GM12874 (cell line): Measurements from ENCODE around the gene THSD4.

Experiments used
- TF ChIP-seq, protein P1 (sequence below): IDR thresholded peaks from 2 replicates; pipeline ENCODE4 v1.5.1; 2011; ENCODE audit warnings: low read depth, mild to moderate bottlenecking, control low read depth, low read length, moderate library complexity; ENCODE audit not compliant: insufficient read depth

The THSD4 gene

DNA sequence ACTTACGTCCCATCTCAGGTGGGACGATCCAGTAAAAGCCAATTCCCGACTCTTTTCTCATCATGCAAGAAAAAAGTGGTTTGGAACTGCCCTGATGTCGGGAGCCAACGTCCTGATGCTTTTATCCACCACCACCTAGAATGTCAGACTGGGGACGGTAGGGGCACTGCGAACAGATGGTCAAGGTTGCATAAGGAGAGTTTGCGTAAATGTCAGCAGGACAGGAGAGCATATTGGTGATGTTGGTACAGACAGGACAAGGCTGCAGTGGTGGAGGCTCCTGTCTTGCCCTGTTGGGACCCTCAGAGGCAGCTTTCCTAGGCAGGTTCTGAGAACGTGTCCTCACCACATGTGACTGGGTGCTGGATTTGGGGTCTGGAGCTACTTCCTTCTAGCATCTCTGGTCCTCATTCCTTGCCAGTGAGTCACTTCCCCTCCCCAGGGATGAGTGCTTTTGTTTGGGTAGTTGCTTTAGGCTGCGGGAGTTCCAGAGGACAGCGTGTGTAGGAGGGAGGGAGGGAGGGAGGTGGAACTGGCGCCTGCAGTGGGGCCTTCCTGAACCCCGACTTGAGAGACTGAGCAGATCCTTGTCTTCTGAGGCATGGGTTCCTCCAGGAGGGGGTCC, 21.0 kb downstream of the THSD4 start:
- TF ChIP-seq, protein P1, sequence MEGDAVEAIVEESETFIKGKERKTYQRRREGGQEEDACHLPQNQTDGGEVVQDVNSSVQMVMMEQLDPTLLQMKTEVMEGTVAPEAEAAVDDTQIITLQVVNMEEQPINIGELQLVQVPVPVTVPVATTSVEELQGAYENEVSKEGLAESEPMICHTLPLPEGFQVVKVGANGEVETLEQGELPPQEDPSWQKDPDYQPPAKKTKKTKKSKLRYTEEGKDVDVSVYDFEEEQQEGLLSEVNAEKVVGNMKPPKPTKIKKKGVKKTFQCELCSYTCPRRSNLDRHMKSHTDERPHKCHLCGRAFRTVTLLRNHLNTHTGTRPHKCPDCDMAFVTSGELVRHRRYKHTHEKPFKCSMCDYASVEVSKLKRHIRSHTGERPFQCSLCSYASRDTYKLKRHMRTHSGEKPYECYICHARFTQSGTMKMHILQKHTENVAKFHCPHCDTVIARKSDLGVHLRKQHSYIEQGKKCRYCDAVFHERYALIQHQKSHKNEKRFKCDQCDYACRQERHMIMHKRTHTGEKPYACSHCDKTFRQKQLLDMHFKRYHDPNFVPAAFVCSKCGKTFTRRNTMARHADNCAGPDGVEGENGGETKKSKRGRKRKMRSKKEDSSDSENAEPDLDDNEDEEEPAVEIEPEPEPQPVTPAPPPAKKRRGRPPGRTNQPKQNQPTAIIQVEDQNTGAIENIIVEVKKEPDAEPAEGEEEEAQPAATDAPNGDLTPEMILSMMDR, result no peak

DNA sequence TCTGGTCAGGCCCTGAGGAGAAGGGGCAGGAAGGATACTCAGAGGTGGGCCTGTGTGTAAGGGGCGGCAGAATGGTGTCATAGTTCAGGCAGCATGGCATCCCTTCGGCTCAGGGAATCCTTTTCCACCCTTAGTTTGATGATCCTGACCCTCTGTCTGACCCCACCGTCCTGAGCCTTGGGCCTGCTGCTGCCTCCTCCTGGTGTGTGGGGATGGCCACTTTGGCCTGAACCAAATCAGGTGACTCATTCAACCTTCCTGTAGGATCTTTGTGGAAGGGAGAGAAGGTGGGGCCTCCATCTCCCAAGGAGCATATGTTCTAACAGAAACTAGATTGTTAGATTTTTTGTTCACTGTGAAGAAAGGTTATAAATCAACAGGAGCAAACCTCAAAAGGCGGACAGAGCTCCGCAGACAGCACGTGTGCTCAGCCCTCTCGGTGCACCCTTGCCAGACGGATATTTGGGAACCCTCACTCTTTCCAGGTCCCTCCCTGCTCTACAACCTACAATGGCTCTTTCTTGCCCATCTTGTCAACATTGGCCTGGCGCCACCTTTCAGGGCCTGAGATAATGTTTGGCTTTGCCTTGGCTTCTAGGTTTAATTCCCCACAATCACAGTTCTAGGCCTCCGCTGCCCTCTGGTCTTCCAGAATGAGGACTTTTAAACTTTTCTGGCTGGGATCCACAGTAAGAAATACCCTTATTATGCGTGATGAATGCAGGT, 21.7 kb downstream of the THSD4 start:
- TF ChIP-seq, protein P1, result no peak

DNA sequence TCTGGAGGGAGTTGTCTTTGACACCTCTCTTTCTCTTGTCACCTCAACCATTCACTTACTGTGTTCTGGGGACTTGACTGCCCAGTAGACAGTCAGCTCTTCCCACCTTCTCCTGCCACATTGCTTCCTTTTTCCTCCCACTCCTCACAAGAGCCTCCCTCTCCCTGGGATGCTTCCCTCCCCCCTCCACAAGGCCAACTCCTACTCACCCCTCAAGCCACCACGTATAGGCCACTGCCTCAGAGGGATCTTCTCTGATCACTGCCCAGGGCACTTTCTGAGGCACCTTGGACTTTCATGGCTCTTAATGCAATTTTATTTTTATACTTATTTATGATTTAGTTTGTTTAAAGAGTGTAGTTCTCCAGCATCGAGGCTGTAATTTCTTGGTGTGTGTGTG, 23.2 kb downstream of the THSD4 start:
- TF ChIP-seq, protein P1, result no peak

DNA sequence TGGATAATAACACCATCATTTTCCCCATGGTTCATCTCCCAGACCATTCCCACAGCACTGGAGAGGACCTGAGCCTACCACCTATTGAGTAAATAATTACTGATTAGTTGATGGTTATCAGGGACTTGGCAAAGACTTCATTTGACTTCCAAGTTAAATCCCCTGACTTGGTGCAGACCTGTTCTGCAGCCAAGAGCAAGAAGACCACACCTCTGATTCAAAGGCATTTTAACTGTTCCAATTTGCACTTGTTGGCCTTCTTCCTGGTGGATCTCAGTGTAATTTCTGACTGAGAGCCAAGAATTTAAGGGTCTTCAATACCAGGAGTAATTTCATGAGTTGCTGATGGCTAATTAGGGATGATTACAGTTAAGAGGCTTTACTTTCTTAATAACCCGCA, 24.0 kb downstream of the THSD4 start:
- TF ChIP-seq, protein P1, result no peak

DNA sequence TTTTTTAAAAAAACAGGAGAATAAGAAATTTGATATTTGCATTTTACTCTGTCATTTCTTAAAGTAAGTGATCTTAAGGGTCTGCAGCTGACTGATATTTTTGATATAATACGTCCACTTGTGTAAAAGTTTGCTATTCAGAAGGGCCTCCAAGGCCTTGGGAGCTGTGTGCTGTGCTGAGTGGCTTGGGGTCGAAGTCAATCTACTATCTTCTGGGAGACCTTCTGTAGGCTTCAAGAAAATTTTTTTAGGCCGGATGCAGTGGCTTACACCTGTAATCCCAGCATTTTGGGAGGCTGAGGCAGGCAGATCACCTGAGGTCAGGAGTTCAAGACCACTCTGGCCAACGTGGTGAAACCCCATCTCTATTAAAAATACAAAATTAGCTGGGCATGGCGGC, 26.3 kb downstream of the THSD4 start:
- TF ChIP-seq, protein P1, result no peak

DNA sequence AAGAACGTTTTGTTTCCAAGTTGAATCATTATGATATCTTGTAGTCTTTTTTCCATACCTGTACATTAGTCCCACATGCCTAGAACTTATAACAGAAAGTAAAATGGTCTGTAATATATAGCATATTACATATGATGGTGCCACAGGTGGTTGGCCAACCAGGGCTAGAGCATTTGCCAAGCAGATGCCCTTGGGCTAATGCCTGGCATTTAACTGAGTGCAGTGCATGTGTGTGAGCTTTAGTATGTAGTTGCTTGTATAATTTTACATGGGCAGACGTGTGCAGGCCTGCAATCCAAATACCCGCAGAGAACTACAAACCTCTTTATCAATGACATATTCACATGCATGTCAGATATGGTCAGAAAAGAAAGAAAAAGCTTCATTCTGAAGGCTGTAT, 27.5 kb downstream of the THSD4 start:
- TF ChIP-seq, protein P1, result no peak

DNA sequence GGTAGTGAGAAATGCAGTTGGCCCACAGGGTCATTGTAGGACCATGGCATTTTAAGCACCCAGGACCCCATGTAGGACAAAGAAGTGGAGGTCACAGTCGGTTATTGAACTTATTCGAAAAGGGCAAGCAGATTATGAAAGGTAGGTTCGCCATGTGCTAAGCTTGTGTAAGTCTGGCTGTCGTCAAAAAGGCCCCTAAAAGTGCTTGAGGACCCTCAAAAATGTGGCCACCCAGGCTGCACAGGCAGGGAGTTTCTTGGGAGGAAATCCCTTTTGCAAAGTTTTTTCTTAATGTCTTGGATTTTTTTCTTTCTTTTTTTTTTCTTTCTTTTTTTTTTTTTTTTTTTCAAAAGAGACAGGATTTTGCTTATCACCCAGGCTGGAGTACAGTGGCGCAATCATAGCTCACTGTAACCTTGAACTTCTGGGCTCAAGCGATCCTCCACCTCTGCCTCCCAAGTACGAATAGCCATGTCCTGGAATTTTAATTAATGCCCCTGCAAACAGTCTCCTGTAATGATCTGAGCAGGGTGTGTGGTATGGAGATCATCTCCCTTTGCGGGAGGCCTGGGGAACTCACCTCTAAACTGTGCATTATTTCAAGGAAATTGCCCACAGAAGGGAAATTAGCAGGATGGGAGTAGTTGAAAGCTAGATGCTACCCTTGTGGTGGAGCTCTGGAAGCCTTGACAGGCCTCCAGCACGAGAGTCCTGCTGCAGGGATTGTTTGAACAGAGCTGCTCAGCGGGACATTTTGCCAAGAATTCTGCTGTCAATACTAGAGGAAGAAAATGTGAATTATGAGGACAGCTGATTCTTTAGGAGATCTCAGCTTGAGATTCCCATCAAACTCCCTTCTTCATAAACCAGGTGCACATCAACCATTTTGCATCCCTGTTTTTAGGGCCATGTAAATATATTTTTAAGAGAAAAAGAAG, 28.4 kb downstream of the THSD4 start:
- TF ChIP-seq, protein P1, result no peak
